Loucy (cell line): Measurements from ENCODE around the gene TRNP1.

Source experiments
- EZH2phosphoT487 ChIP-seq: fragments of 200-600 bp; IDR thresholded peaks from 2 replicates; pipeline ENCODE4 v1.6.1; 2018; ENCODE audit warnings: antibody characterized with exemption, mild to moderate bottlenecking, moderate library complexity, borderline replicate concordance
- TF ChIP-seq, protein P1 (sequence below): fragments of 200-600 bp; sonication (generic); conservative IDR thresholded peaks from 2 replicates; pipeline ENCODE4 v1.5.1; 2014; ENCODE audit warnings: mild to moderate bottlenecking, antibody characterized with exemption, low read length

DNA sequence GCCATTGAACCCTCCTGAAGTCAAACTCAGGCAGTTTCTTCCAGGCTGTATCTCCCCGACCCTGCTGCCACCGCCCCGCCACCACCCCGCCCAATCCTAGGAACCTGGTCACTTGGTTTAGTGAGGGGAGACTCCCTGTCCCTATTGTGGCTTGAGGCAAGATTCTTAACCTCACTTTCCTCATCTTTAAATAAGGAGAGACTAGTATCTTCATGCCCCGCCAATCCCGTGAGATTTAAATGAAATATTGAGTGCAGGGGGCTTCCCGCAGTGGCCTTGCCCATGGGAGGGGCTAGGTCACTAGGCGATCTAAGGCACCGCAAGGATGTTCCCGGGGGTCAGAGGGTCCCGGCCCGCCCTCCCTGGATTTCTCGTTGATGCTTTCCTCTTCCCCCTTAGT lies 34.2 kb upstream of the TRNP1 start:
- TF ChIP-seq, protein P1, sequence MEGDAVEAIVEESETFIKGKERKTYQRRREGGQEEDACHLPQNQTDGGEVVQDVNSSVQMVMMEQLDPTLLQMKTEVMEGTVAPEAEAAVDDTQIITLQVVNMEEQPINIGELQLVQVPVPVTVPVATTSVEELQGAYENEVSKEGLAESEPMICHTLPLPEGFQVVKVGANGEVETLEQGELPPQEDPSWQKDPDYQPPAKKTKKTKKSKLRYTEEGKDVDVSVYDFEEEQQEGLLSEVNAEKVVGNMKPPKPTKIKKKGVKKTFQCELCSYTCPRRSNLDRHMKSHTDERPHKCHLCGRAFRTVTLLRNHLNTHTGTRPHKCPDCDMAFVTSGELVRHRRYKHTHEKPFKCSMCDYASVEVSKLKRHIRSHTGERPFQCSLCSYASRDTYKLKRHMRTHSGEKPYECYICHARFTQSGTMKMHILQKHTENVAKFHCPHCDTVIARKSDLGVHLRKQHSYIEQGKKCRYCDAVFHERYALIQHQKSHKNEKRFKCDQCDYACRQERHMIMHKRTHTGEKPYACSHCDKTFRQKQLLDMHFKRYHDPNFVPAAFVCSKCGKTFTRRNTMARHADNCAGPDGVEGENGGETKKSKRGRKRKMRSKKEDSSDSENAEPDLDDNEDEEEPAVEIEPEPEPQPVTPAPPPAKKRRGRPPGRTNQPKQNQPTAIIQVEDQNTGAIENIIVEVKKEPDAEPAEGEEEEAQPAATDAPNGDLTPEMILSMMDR, result no peak
- TF ChIP-seq EZH2phosphoT487, result no peak
